ENCODE measurements around the gene BACH2.
"Not testable (repeated sequence)": the region's sequence is repeated elsewhere in the genome, so short reads cannot be mapped to it uniquely, and the experiment has no call there.

The BACH2 gene

GRCh38 chr6:90088009-90088408 lies 208.6 kb downstream of the BACH2 start:
- no peak for DNase-seq

GRCh38 chr6:90087106-90087833 lies 209.4 kb downstream of the BACH2 start:
- no peak for DNase-seq

- DNase-seq: no peak
Observed at GRCh38 chr6:90086517-90086916, 210.1 kb downstream of the BACH2 start.

- DNase-seq: peak; percentile 62
Observed at GRCh38 chr6:90083891-90084290, 212.8 kb downstream of the BACH2 start.

GRCh38 chr6:90082847-90083246 lies 213.8 kb downstream of the BACH2 start:
- DNase-seq: no peak

GRCh38 chr6:90080876-90081481 lies 215.7 kb downstream of the BACH2 start:
- peak; percentile 87 for DNase-seq

- DNase-seq: peak; percentile 75
Observed at GRCh38 chr6:90079560-90080490, 216.8 kb downstream of the BACH2 start.

- DNase-seq: peak; percentile 89
Observed at GRCh38 chr6:90078513-90079289, 217.9 kb downstream of the BACH2 start.

GRCh38 chr6:90076511-90077415 lies 219.9 kb downstream of the BACH2 start:
- DNase-seq: no peak

GRCh38 chr6:90074161-90074850 lies 222.3 kb downstream of the BACH2 start:
- DNase-seq: no peak

GRCh38 chr6:90072935-90073464 lies 223.6 kb downstream of the BACH2 start:
- no peak for DNase-seq

- no peak for DNase-seq
Observed at GRCh38 chr6:90072501-90072900, 224.1 kb downstream of the BACH2 start.

- DNase-seq: no peak
Observed at GRCh38 chr6:90068703-90069523, 227.7 kb downstream of the BACH2 start.

GRCh38 chr6:90068264-90068663 lies 228.4 kb downstream of the BACH2 start:
- DNase-seq: peak; percentile 63

GRCh38 chr6:90066697-90067096 lies 229.9 kb downstream of the BACH2 start:
- no peak for DNase-seq

GRCh38 chr6:90065173-90065572 lies 231.5 kb downstream of the BACH2 start:
- DNase-seq: no peak

- no peak for DNase-seq
Observed at GRCh38 chr6:90062667-90063066, 234.0 kb downstream of the BACH2 start.

- no peak for DNase-seq
Observed at GRCh38 chr6:90062051-90062450, 234.6 kb downstream of the BACH2 start.

- DNase-seq: not testable (repeated sequence)
Observed at GRCh38 chr6:90059178-90059577, 237.5 kb downstream of the BACH2 start.

GRCh38 chr6:90055924-90056323 lies 240.7 kb downstream of the BACH2 start:
- DNase-seq: not testable (repeated sequence)

Data from activated CD4-positive, alpha-beta T cell treated with anti-CD3 and anti-CD28 coated beads for 48 hours (primary cell).